HEK293 (cell line): ENCODE data around the gene THSD7A.
A peak's percentile ranks its signal among the peaks of the same experiment; 100 is the strongest.

Experiments used
- CTCF ChIA-PET: fragments of 350-600 bp; formaldehyde crosslinking; extraction: SDS; loops from one replicate; lab custom pipeline; 2021; ENCODE audit warnings: antibody characterized with exemption; lab: Yijun Ruan, JAX
- POLR2A ChIA-PET: fragments of 300-600 bp; formaldehyde crosslinking; extraction: SDS; loops from one replicate; lab custom pipeline; 2020; ENCODE audit warnings: antibody characterized with exemption, inconsistent platforms; lab: Yijun Ruan, JAX
- H3K27ac ChIP-seq: fragments of 200-500 bp; sonication (Bioruptor generic); 2 replicates; pipeline ENCODE4 v1.5.1; 2014; ENCODE audit warnings: low read depth, low read length, control low read depth, inconsistent platforms; ENCODE audit errors: extremely low read depth
- H3K36me3 ChIP-seq, 2 experiments: fragments of 200-500 bp in 1 of 2; sonication (Bioruptor generic) in 1 of 2; 1 replicate in 1 of 2; 2 replicates in 1 of 2; pipeline ENCODE4 v1.5.1; 2014 to 2017; ENCODE audit warnings: inconsistent platforms in 2 of 2, low read length in 2 of 2; ENCODE audit not compliant: control insufficient read depth in 2 of 2, insufficient read depth in 1 of 2
- H3K4me1 ChIP-seq: fragments of 200-500 bp; sonication (Bioruptor generic); 2 replicates; pipeline ENCODE4 v1.5.1; 2014; ENCODE audit warnings: mild to moderate bottlenecking, low read length, inconsistent platforms; ENCODE audit not compliant: control insufficient read depth, insufficient read depth
- H3K4me3 ChIP-seq: 2 replicates; pipeline ENCODE4 v1.5.1; 2011; ENCODE audit warnings: low read depth, mild to moderate bottlenecking, control low read depth, low read length, moderate library complexity
- H3K9me3 ChIP-seq: fragments of 200-500 bp; sonication (Bioruptor generic); 2 replicates; pipeline ENCODE4 v1.5.1; 2014; ENCODE audit warnings: low read depth, low read length, inconsistent platforms; ENCODE audit not compliant: control insufficient read depth, insufficient read depth
- GLIS2 ChIP-seq: fragments of 450-650 bp; formaldehyde crosslinking; IDR thresholded peaks from 2 replicates; pipeline ENCODE4 v1.5.1; 2016; ENCODE audit warnings: missing biosample characterization, missing genetic modification characterization
- HOXC10 ChIP-seq: sonication (generic); formaldehyde crosslinking; IDR thresholded peaks from 2 replicates; pipeline ENCODE4 v1.8.1; 2023; ENCODE audit warnings: mild to moderate bottlenecking, missing genetic modification reagents
- INSM2 ChIP-seq: fragments of 450-650 bp; formaldehyde crosslinking; IDR thresholded peaks from 2 replicates; pipeline ENCODE4 v1.5.1; 2016; ENCODE audit warnings: missing biosample characterization, missing genetic modification characterization
- MZF1 ChIP-seq: fragments of 450-650 bp; formaldehyde crosslinking; IDR thresholded peaks from 2 replicates; pipeline ENCODE4 v1.5.1; 2017; ENCODE audit warnings: missing biosample characterization, missing genetic modification characterization, borderline replicate concordance
- OVOL3 ChIP-seq: fragments of 450-650 bp; formaldehyde crosslinking; IDR thresholded peaks from 2 replicates; pipeline ENCODE4 v1.5.1; 2016; ENCODE audit warnings: missing biosample characterization, missing genetic modification characterization
- ZFP37 ChIP-seq: fragments of 450-650 bp; formaldehyde crosslinking; IDR thresholded peaks from 2 replicates; pipeline ENCODE4 v1.5.1; 2016; ENCODE audit warnings: missing biosample characterization, missing genetic modification characterization
- ZNF146 ChIP-seq: fragments of 450-650 bp; formaldehyde crosslinking; IDR thresholded peaks from 2 replicates; pipeline ENCODE4 v1.5.1; 2016; ENCODE audit warnings: missing biosample characterization, missing genetic modification characterization
- ZNF214 ChIP-seq: fragments of 450-650 bp; formaldehyde crosslinking; IDR thresholded peaks from 2 replicates; pipeline ENCODE4 v1.5.1; 2017; ENCODE audit warnings: missing biosample characterization, mild to moderate bottlenecking, missing genetic modification characterization, borderline replicate concordance
- ZNF221 ChIP-seq: fragments of 450-650 bp; formaldehyde crosslinking; IDR thresholded peaks from 2 replicates; pipeline ENCODE4 v1.5.1; 2017; ENCODE audit warnings: missing biosample characterization, missing genetic modification characterization, borderline replicate concordance
- ZNF292 ChIP-seq: fragments of 450-650 bp; formaldehyde crosslinking; IDR thresholded peaks from 2 replicates; pipeline ENCODE4 v1.5.1; 2016; ENCODE audit warnings: low read depth, missing biosample characterization, missing genetic modification characterization, borderline replicate concordance
- ZNF433 ChIP-seq: fragments of 450-650 bp; formaldehyde crosslinking; IDR thresholded peaks from 2 replicates; pipeline ENCODE4 v1.5.1; 2016; ENCODE audit warnings: missing biosample characterization, missing genetic modification characterization, low read depth
- ZNF48 ChIP-seq: fragments of 450-650 bp; formaldehyde crosslinking; IDR thresholded peaks from 2 replicates; pipeline ENCODE4 v1.5.1; 2016; ENCODE audit warnings: missing biosample characterization, missing genetic modification characterization
- ZNF488 ChIP-seq: fragments of 450-650 bp; formaldehyde crosslinking; IDR thresholded peaks from 2 replicates; pipeline ENCODE4 v1.5.1; 2016; ENCODE audit warnings: missing biosample characterization, missing genetic modification characterization
- ZNF513 ChIP-seq: fragments of 450-650 bp; IDR thresholded peaks from 2 replicates; pipeline ENCODE4 v1.5.1; 2018; ENCODE audit warnings: missing biosample characterization, missing genetic modification characterization
- ZNF549 ChIP-seq: fragments of 450-650 bp; IDR thresholded peaks from 2 replicates; pipeline ENCODE4 v1.5.1; 2018; ENCODE audit warnings: missing biosample characterization, missing genetic modification characterization, mild to moderate bottlenecking, inconsistent platforms, moderate library complexity
- ZNF670 ChIP-seq: fragments of 450-650 bp; formaldehyde crosslinking; IDR thresholded peaks from 2 replicates; pipeline ENCODE4 v1.5.1; 2016; ENCODE audit warnings: missing biosample characterization, missing genetic modification characterization, low read depth
- ZNF837 ChIP-seq: fragments of 450-650 bp; formaldehyde crosslinking; IDR thresholded peaks from 2 replicates; pipeline ENCODE4 v1.5.1; 2016; ENCODE audit warnings: missing biosample characterization, missing genetic modification characterization

THSD7A gene

GRCh38 chr7:11366118-11366517, 465.9 kb downstream of the THSD7A start:
- no peak overlapping the region for H3K27ac ChIP-seq
- TF ChIP-seq ZNF292 (tag by site-specific recombination) (no peak), MZF1 (tag by site-specific recombination) (no peak), ZNF433 (tag by site-specific recombination) (no peak), ZNF670 (tag by site-specific recombination) (no peak), ZNF488 (tag by site-specific recombination) (no peak), ZNF221 (tag by site-specific recombination) (no peak), ZNF837 (no peak)
- TF ChIP-seq, all 188 proteins: peak for 0
- Histone ChIP-seq H3K4me3 (no peak overlapping the region), H3K9me3 (no peaks in the 10 kb centered on the region), H3K4me1 (no peaks in the 10 kb centered on the region), H3K36me3 (no peaks in the 10 kb centered on the region)
- CTCF ChIA-PET: no interaction called here
- POLR2A ChIA-PET: no interaction called here

GRCh38 chr7:11358637-11359036, 473.4 kb downstream of the THSD7A start:
- no peaks in the 10 kb centered on the region for H3K36me3 ChIP-seq
- TF ChIP-seq ZNF549: no peak
- TF ChIP-seq ZNF146 (tag by site-specific recombination): 0 out of 2 replicates have a peak, but pooled peaks have one; percentile 20
- no peak for TF ChIP-seq ZNF214 (tag by site-specific recombination)
- H3K4me3 ChIP-seq: no peak overlapping the region
- no peaks in the 10 kb centered on the region for H3K9me3 ChIP-seq
- CTCF ChIA-PET: no interaction called here
- H3K4me1 ChIP-seq: no peaks in the 10 kb centered on the region
- no peak overlapping the region for H3K27ac ChIP-seq
- POLR2A ChIA-PET: no interaction called here

GRCh38 chr7:11355399-11356005, 476.5 kb downstream of the THSD7A start:
- no peak overlapping the region for H3K27ac ChIP-seq
- no peaks in the 10 kb centered on the region for H3K9me3 ChIP-seq
- no peaks in the 10 kb centered on the region for H3K36me3 ChIP-seq
- POLR2A ChIA-PET: no interaction called here
- no peak overlapping the region for H3K4me3 ChIP-seq
- CTCF ChIA-PET: interaction anchor here (0.6 kb wide), 1 partner anchor 670 kb away, joined by 5 read pairs; no protein-coding TSS in a partner anchor
- H3K4me1 ChIP-seq: no peaks in the 10 kb centered on the region
- TF ChIP-seq GLIS2 (tag by site-specific recombination) (no peak), OVOL3 (tag by site-specific recombination) (no peak), INSM2 (tag by site-specific recombination) (no peak)

- H3K9me3 ChIP-seq: no peaks in the 10 kb centered on the region
- ChIA-PET CTCF (interaction anchor here (0.5 to 1.5 kb wide), 3 partner anchors 120 to 1302 kb away, joined by 3 to 5 read pairs (median 4); no protein-coding TSS in a partner anchor), POLR2A (no interaction called here)
- H3K36me3 ChIP-seq: no peaks in the 10 kb centered on the region
- no peaks in the 10 kb centered on the region for H3K4me1 ChIP-seq
- H3K27ac ChIP-seq: no peak overlapping the region
- no peak overlapping the region for H3K4me3 ChIP-seq
- TF ChIP-seq ZNF214 (tag by site-specific recombination) (no peak), ZNF513 (tag by site-specific recombination) (no peak), ZNF48 (tag by site-specific recombination) (no peak), ZFP37 (tag by site-specific recombination) (no peak), HOXC10 (no peak)
Measured at GRCh38 chr7:11346302-11346701, 485.7 kb downstream of the THSD7A start.
